Mesodermal cell (in vitro differentiated cells): ENCODE data around the gene ZNF600.
"Not testable (repeated sequence)": the region's sequence is repeated elsewhere in the genome, so short reads cannot be mapped to it uniquely, and the experiment has no call there.

Experiments used
- H3K27ac ChIP-seq: 2 replicates; pipeline ENCODE4 v1.7.0; 2013; ENCODE audit warnings: mild to moderate bottlenecking, low read depth, low read length, moderate library complexity; ENCODE audit not compliant: severe bottlenecking
- H3K36me3 ChIP-seq: 2 replicates; pipeline ENCODE4 v1.7.1; 2013; ENCODE audit warnings: mild to moderate bottlenecking, low read length, moderate library complexity; ENCODE audit not compliant: control insufficient read depth, insufficient read depth
- H3K4me1 ChIP-seq: one replicate; pipeline ENCODE4 v1.7.1; 2013; ENCODE audit warnings: mild to moderate bottlenecking, low read length; ENCODE audit not compliant: insufficient read depth, control insufficient read depth, poor library complexity, severe bottlenecking
- H3K4me3 ChIP-seq: 2 replicates; pipeline ENCODE4 v1.7.0; 2013; ENCODE audit warnings: low read length, control low read depth, mild to moderate bottlenecking; ENCODE audit not compliant: insufficient read depth, poor library complexity, severe bottlenecking; ENCODE audit errors: extremely low read depth
- H3K9me3 ChIP-seq: 2 replicates; pipeline ENCODE4 v1.7.1; 2013; ENCODE audit warnings: mild to moderate bottlenecking, low read length, moderate library complexity; ENCODE audit not compliant: control insufficient read depth
- WGBS, 2 experiments: methylation state at CpG; one replicate each; pipeline ENCODE4 v1.1.5; 2013; ENCODE audit warnings: missing lambda C conversion rate in 2 of 2; ENCODE audit not compliant: insufficient coverage in 2 of 2; 5-methylcytosine and 5-hydroxymethylcytosine counted together

The ZNF600 gene

DNA sequence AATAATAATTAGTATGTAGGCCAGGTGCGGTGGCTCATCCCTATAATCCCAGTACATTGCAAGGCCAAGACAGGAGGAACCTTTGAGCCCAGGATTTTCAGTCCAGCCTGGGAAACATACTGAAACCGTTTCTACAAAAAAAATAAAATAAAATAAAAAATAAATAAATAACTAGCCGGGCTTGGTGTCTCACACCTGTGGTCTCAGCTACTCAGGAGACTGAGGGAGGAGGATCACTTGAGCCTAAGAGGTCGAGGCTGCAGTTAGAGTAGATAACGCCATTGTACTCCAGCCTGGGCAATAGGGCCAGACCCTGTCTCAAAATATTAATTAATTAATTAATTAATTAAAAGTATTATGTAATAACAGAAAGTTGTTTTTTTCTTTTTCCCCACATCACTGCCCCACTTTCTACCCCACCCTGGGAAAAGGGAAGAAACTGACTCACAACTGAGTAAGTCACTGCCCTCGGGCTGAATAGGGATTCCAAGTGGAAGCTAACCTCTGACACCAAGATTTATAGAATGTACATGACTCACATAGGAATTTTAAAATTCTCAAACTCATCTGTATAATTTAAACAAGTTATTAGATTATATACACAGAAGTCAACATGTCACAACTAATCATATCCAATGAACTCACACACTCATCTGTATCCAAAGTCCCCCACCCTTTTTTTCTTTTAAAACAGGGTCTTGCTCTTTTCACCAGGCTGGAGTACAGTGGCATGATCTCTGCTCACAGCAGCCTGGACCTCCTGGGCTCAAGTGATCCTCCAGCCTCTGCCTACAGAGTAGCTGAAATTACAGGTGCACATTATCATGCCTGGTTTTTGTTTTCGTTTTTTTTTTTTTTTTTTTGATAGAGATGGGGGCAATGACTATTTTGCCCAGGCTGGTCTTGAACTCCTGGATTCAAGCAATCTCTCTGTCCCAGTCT lies 64.3 kb downstream of the ZNF600 start:
- peaks cover 21% of the 10 kb centered on the region for H3K9me3 ChIP-seq
- no peak overlapping the region for H3K4me3 ChIP-seq
- H3K27ac ChIP-seq = no peak overlapping the region
- peaks cover 86% of the 10 kb centered on the region for H3K36me3 ChIP-seq
- 100% methylated on average over 2 of the region's 7 CpGs; no CpG with 5 or more reads in 1 of the 2 experiments for WGBS, 2 experiments
- H3K4me1 ChIP-seq = peaks cover 20% of the 10 kb centered on the region

DNA sequence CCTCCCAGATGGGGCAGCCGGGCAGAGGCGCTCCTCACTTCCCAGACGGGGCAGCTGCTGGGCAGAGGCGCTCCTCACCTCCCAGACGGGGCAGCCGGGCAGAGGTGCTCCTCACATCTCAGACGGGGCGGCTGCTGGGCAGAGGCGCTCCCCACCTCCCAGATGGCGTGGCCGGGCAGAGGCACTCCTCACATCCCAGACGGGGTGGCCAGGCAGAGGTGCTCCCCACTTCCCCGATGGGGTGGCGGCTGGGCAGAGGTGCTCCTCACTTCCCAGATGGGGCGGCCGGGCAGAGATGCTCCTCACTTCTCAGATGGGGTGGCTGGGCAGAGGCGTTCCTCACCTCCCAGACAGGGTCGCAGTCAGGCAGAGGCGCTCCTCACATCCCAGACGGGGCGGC lies 66.0 kb downstream of the ZNF600 start:
- H3K4me1 ChIP-seq = peaks cover 21% of the 10 kb centered on the region
- WGBS, 2 experiments = 95 to 96% methylated on average over 19 to 20 of the region's 21 CpGs
- H3K36me3 ChIP-seq = peaks cover 74% of the 10 kb centered on the region
- not testable (repeated sequence) for H3K4me3 ChIP-seq, H3K27ac ChIP-seq
- peaks cover 21% of the 10 kb centered on the region for H3K9me3 ChIP-seq

DNA sequence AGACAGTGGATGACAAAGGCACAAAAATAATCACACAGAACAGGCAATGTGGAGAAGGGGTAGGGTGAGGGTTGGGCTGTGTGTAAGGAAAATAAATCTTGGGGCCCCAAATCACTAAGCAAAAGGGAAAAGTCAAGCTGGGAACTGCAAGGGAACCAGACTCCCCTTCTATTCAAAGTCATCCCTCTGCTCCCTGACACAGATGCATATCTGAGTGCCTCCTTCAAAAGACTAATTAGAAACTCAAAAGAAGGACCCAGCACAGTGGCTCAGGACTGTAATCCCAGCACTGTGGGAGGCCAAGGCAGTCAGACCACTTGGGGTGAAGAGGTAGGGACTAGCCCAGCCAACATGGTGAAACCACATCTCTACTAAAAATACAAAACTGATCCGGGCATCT lies 70.1 kb downstream of the ZNF600 start:
- 38% methylated on average over 1 of the region's 1 CpG; no CpG with 5 or more reads in 1 of the 2 experiments for WGBS, 2 experiments
- no peak overlapping the region for H3K27ac ChIP-seq
- peaks cover 24% of the 10 kb centered on the region for H3K9me3 ChIP-seq
- H3K4me1 ChIP-seq = peaks cover 5% of the 10 kb centered on the region
- H3K4me3 ChIP-seq = no peak overlapping the region
- peaks cover 77% of the 10 kb centered on the region for H3K36me3 ChIP-seq

DNA sequence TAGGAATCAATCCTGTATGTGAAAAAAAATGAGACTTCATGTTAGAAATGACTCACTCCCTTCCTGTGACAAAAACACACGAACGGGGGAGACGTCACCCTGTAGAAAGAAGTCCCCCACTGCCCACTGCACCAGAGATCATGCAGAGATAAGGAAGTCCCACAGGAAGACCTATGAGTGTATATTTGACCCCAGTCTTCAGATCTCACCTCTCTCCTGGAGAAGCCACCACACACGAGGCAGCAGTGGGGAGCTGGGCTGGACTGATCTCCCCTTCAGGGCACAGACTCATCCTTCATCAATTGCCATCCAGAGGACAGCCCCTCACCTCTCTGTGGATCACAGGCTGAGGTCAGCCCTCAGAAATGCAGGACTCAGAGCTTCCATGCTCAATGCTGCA lies 70.7 kb downstream of the ZNF600 start:
- not testable (repeated sequence) for H3K4me3 ChIP-seq, H3K4me1 ChIP-seq
- 63% methylated on average over 1 of the region's 4 CpGs; no CpG with 5 or more reads in 1 of the 2 experiments for WGBS, 2 experiments
- H3K9me3 ChIP-seq = peaks cover 18% of the 10 kb centered on the region
- H3K27ac ChIP-seq = peak overlapping the region; percentile 2
- H3K36me3 ChIP-seq = peaks cover 77% of the 10 kb centered on the region

DNA sequence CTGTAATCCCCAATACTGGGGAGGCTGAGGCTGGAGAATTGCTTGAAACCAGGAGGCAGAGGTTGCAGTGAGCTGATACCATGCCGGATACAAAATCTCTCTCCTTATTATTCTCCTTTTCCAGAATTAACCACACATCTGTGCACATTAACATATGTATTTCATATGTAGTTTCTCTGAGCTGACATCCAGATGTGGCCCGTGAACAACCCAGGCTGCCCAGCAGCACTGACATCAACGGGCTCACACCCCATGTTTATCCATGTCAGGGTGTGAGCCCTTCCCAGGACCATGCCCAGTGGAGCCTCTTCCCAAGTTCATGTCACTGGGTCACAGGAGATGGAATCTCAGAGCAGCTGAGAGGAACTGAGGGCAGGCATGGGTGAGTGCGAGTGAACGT lies 71.3 kb downstream of the ZNF600 start:
- not testable (repeated sequence) for H3K27ac ChIP-seq
- H3K9me3 ChIP-seq = peaks cover 12% of the 10 kb centered on the region
- H3K36me3 ChIP-seq = peaks cover 77% of the 10 kb centered on the region

More for the DNA sequence above, 71.3 kb downstream of the ZNF600 start:
- H3K4me3 ChIP-seq, H3K4me1 ChIP-seq: not testable (repeated sequence)
- 87 to 92% methylated on average over 4 of the region's 5 CpGs for WGBS, 2 experiments
